ENCODE data around the gene LILRA5.
"Not testable (repeated sequence)": the region's sequence is repeated elsewhere in the genome, so short reads cannot be mapped to it uniquely, and the experiment has no call there.

Gene LILRA5

GRCh38 chr19:54312436-54313377 is at the start of gene LILRA5:
Gene LILRA5 (minus strand): TSS chr19:54313166. CDS start chr19:54313019, 147 bp downstream.
- DNase-seq (ENCODE audit: low read depth): no peak

- not testable (repeated sequence) for DNase-seq (ENCODE audit: low read depth)
Measured at GRCh38 chr19:54361680-54362422, 48.9 kb upstream of the LILRA5 start.

- DNase-seq (ENCODE audit: low read depth): not testable (repeated sequence)
Measured at GRCh38 chr19:54359149-54359820, 46.3 kb upstream of the LILRA5 start.

GRCh38 chr19:54357381-54357780 is 44.4 kb upstream of the LILRA5 start:
- no peak for DNase-seq (ENCODE audit: low read depth)

GRCh38 chr19:54356444-54357056 is 43.6 kb upstream of the LILRA5 start:
- no peak for DNase-seq (ENCODE audit: low read depth)

- no peak for DNase-seq (ENCODE audit: low read depth)
Measured at GRCh38 chr19:54355675-54356074, 42.7 kb upstream of the LILRA5 start.

GRCh38 chr19:54354761-54355160 is 41.8 kb upstream of the LILRA5 start:
- no peak for DNase-seq (ENCODE audit: low read depth)

GRCh38 chr19:54352546-54352945 is 39.6 kb upstream of the LILRA5 start:
- no peak for DNase-seq (ENCODE audit: low read depth)

GRCh38 chr19:54352041-54352440 is 39.1 kb upstream of the LILRA5 start:
- DNase-seq (ENCODE audit: low read depth): no peak

GRCh38 chr19:54351474-54351873 is 38.5 kb upstream of the LILRA5 start:
- no peak for DNase-seq (ENCODE audit: low read depth)

GRCh38 chr19:54345938-54346386 is 33.0 kb upstream of the LILRA5 start:
- no peak for DNase-seq (ENCODE audit: low read depth)

- DNase-seq (ENCODE audit: low read depth): no peak
Measured at GRCh38 chr19:54343868-54344267, 30.9 kb upstream of the LILRA5 start.

- DNase-seq (ENCODE audit: low read depth): no peak
Measured at GRCh38 chr19:54341295-54341694, 28.3 kb upstream of the LILRA5 start.

- no peak for DNase-seq (ENCODE audit: low read depth)
Measured at GRCh38 chr19:54339646-54340358, 26.8 kb upstream of the LILRA5 start.

GRCh38 chr19:54338521-54338920 is 25.6 kb upstream of the LILRA5 start:
- DNase-seq (ENCODE audit: low read depth): no peak

- no peak for DNase-seq (ENCODE audit: low read depth)
Measured at GRCh38 chr19:54337858-54338230, 24.9 kb upstream of the LILRA5 start.

- DNase-seq (ENCODE audit: low read depth): no peak
Measured at GRCh38 chr19:54336893-54337857, 24.2 kb upstream of the LILRA5 start.

GRCh38 chr19:54335979-54336892 is 23.3 kb upstream of the LILRA5 start:
- DNase-seq (ENCODE audit: low read depth): no peak

- no peak for DNase-seq (ENCODE audit: low read depth)
Measured at GRCh38 chr19:54335164-54335563, 22.2 kb upstream of the LILRA5 start.
